ENCODE results near the gene HTRA3. TPM values are rescaled to one million over a fixed set of nuclear protein-coding genes. Genes with fewer than 3 reads are reported as not detected.

HTRA3 gene
- total RNA-seq, 4 donors from 2014 or later, result 56.1 to 82.2 (median 67.2) TPM

- no peak for DNase-seq (ENCODE audit: extremely low spot score)
- WGBS, result 84% methylated on average over 21 of the region's 23 CpGs
- H3K27ac ChIP-seq (replicated peaks in 1 of 4), result no peak overlapping the region
- intact Hi-C loops (cut with DNase I), result no loop called here
- no peaks in the 10 kb centered on the region for H3K9me3 ChIP-seq
- no peak overlapping the region for H3K4me3 ChIP-seq
- TF ChIP-seq POLR2A (IDR thresholded peaks at IDR 0.05; ENCODE audit: low read depth), result no peak
- peaks cover 0 to 12% (median 3%) of the 10 kb centered on the region in 4 donors for H3K4me1 ChIP-seq
- H3K27me3 ChIP-seq, result no peaks in the 10 kb centered on the region
- H3K36me3 ChIP-seq, result no peaks in the 10 kb centered on the region
Measured at GRCh38 chr4:8252301-8253173, 17.0 kb upstream of the HTRA3 start.

DNA sequence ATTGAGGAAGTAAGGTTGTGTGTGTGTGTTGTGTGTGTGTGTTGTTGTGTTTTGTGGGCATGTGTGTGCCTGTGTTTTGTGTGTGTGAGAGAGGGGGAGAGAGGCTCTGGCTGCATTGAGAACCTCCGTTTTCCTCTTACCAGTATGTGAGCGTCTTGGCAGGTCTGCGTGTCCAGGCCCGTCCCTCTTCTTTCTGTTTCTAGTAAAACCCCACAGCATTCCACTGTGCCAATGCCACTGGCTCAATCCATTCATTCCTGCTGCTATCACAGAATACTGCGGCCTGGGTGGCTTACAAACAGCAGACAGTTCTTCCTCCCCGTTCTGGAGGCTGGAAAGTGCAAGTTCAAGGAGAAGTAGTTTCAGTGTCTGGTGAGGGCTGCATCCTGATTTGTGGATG is 15.5 kb upstream of the HTRA3 start:
- no peak for TF ChIP-seq POLR2AphosphoS5 (IDR thresholded peaks at IDR 0.05)
- TF ChIP-seq, protein P1, sequence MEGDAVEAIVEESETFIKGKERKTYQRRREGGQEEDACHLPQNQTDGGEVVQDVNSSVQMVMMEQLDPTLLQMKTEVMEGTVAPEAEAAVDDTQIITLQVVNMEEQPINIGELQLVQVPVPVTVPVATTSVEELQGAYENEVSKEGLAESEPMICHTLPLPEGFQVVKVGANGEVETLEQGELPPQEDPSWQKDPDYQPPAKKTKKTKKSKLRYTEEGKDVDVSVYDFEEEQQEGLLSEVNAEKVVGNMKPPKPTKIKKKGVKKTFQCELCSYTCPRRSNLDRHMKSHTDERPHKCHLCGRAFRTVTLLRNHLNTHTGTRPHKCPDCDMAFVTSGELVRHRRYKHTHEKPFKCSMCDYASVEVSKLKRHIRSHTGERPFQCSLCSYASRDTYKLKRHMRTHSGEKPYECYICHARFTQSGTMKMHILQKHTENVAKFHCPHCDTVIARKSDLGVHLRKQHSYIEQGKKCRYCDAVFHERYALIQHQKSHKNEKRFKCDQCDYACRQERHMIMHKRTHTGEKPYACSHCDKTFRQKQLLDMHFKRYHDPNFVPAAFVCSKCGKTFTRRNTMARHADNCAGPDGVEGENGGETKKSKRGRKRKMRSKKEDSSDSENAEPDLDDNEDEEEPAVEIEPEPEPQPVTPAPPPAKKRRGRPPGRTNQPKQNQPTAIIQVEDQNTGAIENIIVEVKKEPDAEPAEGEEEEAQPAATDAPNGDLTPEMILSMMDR (IDR thresholded peaks at IDR 0.05), result no peak
- no peak for TF ChIP-seq EP300 (IDR thresholded peaks at IDR 0.05)
- TF ChIP-seq POLR2A (IDR thresholded peaks at IDR 0.05; ENCODE audit: low read depth), result no peak
- Histone ChIP-seq H3K9me3 (no peaks in the 10 kb centered on the region), H3K36me3 (no peaks in the 10 kb centered on the region), H3K27ac (replicated peaks in 1 of 4) (no peak overlapping the region), H3K4me3 (no peak overlapping the region), H3K4me1 (peaks cover 0 to 8% (median 0%) of the 10 kb centered on the region in 4 donors), H3K27me3 (no peaks in the 10 kb centered on the region)
- DNase-seq (ENCODE audit: extremely low spot score), result no peak
- intact Hi-C loops (cut with DNase I), result no loop called here
- 95% methylated on average over 6 of the region's 6 CpGs for WGBS

GRCh38 chr4:8255698-8256441 is 13.7 kb upstream of the HTRA3 start:
- no peak for DNase-seq (ENCODE audit: extremely low spot score)
- TF ChIP-seq POLR2AphosphoS5 (IDR thresholded peaks at IDR 0.05), result peak in 1 of 2 donors; percentile 33
- no peak for TF ChIP-seq POLR2A (IDR thresholded peaks at IDR 0.05; ENCODE audit: low read depth)
- H3K4me3 ChIP-seq, result no peak overlapping the region
- H3K9me3 ChIP-seq, result no peaks in the 10 kb centered on the region
- no peaks in the 10 kb centered on the region for H3K27me3 ChIP-seq
- WGBS, result 57% methylated on average over 14 of the region's 14 CpGs
- H3K4me1 ChIP-seq, result peaks cover 8 to 18% (median 12%) of the 10 kb centered on the region in 4 donors
- no peak overlapping the region for H3K27ac ChIP-seq (replicated peaks in 1 of 4)
- intact Hi-C loops (cut with DNase I), result no loop called here
- no peaks in the 10 kb centered on the region for H3K36me3 ChIP-seq

- intact Hi-C loops (cut with DNase I), result no loop called here
- 72% methylated on average over 4 of the region's 4 CpGs for WGBS
Measured at GRCh38 chr4:8257854-8258253, 11.7 kb upstream of the HTRA3 start.

DNA sequence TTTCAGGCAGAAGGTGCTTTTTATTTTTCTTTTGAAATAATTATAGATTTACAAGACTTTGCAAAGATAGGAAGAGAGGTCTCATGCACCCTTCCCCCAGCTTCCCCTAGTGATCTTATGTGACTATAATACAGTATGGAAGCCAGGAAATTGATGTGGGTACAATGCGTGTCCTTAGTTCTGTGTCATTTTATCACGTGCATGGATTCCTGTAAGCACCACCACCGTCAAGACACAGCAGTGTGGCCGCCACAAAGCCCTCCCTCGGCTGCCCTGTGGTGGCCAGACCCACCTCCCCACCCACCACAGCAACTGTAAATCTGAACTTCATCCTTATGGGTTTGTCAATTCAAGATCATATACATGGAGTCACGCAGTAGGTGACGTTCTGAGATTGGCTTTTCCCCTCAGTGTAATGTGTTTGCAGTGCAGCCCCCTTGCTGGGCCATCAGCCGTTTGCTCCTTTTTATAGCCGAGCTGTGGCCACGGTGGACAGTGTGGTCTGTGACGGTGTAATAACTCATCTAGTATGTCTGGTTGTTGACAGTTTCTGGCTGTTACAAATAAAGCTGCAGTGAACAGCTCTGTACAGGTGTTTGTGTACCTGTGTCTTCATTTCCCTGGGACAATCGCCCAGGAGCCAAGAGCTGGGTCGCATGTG is 10.9 kb upstream of the HTRA3 start:
- no peak overlapping the region for H3K27ac ChIP-seq (replicated peaks in 1 of 4)
- intact Hi-C loops (cut with DNase I), result no loop called here
- H3K4me3 ChIP-seq, result no peak overlapping the region
- TF ChIP-seq POLR2A (IDR thresholded peaks at IDR 0.05; ENCODE audit: low read depth), result no peak
- no peak for TF ChIP-seq POLR2AphosphoS5 (IDR thresholded peaks at IDR 0.05)
- TF ChIP-seq, protein P1 (IDR thresholded peaks at IDR 0.05), result no peak
- no peak for TF ChIP-seq EP300 (IDR thresholded peaks at IDR 0.05)
- H3K9me3 ChIP-seq, result no peaks in the 10 kb centered on the region
- WGBS, result 71% methylated on average over 13 of the region's 13 CpGs
- no peaks in the 10 kb centered on the region for H3K27me3 ChIP-seq
- peaks cover 10 to 27% (median 16%) of the 10 kb centered on the region in 4 donors for H3K4me1 ChIP-seq
- no peaks in the 10 kb centered on the region for H3K36me3 ChIP-seq
- DNase-seq (ENCODE audit: extremely low spot score), result no peak

More at GRCh38 chr4:8257854-8258253, 11.7 kb upstream of the HTRA3 start:
- Histone ChIP-seq H3K27ac (replicated peaks in 1 of 4) (no peak overlapping the region), H3K4me1 (peaks cover 10 to 27% (median 16%) of the 10 kb centered on the region in 4 donors), H3K9me3 (no peaks in the 10 kb centered on the region), H3K36me3 (no peaks in the 10 kb centered on the region), H3K27me3 (no peaks in the 10 kb centered on the region), H3K4me3 (no peak overlapping the region)
- DNase-seq (ENCODE audit: extremely low spot score), result no peak
- TF ChIP-seq POLR2A (IDR thresholded peaks at IDR 0.05; ENCODE audit: low read depth) (no peak), POLR2AphosphoS5 (IDR thresholded peaks at IDR 0.05) (no peak), EP300 (IDR thresholded peaks at IDR 0.05) (no peak)
- TF ChIP-seq, protein P1 (IDR thresholded peaks at IDR 0.05), result no peak

All from esophagus muscularis mucosa (tissue), 4 donors.